Activated CD8-positive, alpha-beta T cell treated with anti-CD3 and anti-CD28 coated beads, Interleukin-2, amount 10 ng/mL, durations not matched to agents 7 days and 5 days (primary cell): Measurements from ENCODE around the gene PLXDC2. TPM values are rescaled to one million over a fixed set of nuclear protein-coding genes. Genes with fewer than 3 reads are reported as not detected.

Source experiments
- ATAC-seq: fragments of 150-1000 bp; cut with Tn5 transposase; one replicate; pipeline ENCODE4 v1.10.0; 2021; ENCODE audit warnings: moderate library complexity
- CTCF ChIA-PET: fragments of 350-600 bp; sonication (Branson Sonifier 250); formaldehyde crosslinking; loops from one replicate; lab custom pipeline; 2021; ENCODE audit warnings: antibody characterized with exemption; lab: Charles Lee
- POLR2A ChIA-PET: fragments of 350-600 bp; sonication (Branson Sonifier 250); formaldehyde crosslinking; loops from one replicate; lab custom pipeline; 2021; ENCODE audit warnings: antibody characterized with exemption; lab: Charles Lee
- DNase-seq: peaks from one replicate; pipeline ENCODE4 v3.0.0-alpha.2; 2020
- H3K27ac Mint-ChIP-seq: one replicate; pipeline ENCODE4 v1.8.0; 2021; ENCODE audit warnings: mild to moderate bottlenecking, mixed read lengths
- H3K27me3 Mint-ChIP-seq: one replicate; pipeline ENCODE4 v1.8.0; 2021; ENCODE audit warnings: low read depth, mixed read lengths
- H3K36me3 Mint-ChIP-seq: one replicate; pipeline ENCODE4 v1.8.0; 2021; ENCODE audit warnings: low read depth, mixed read lengths
- H3K4me1 Mint-ChIP-seq: one replicate; pipeline ENCODE4 v1.8.0; 2021; ENCODE audit warnings: low read depth, mixed read lengths
- H3K4me3 Mint-ChIP-seq: one replicate; pipeline ENCODE4 v1.8.0; 2021; ENCODE audit warnings: mild to moderate bottlenecking, mixed read lengths
- H3K9me3 Mint-ChIP-seq: one replicate; pipeline ENCODE4 v1.8.0; 2022; ENCODE audit warnings: mixed read lengths; ENCODE audit not compliant: insufficient read depth
- total RNA-seq, 2 experiments: library from RNA; stranded (reverse); gene quantifications; one replicate each; pipeline ENCODE4 v1.2.3, GENCODE V29; 2021

The PLXDC2 gene
- total RNA-seq, 2 experiments from 2014 or later: 0.05 TPM; not detected in 1

DNA sequence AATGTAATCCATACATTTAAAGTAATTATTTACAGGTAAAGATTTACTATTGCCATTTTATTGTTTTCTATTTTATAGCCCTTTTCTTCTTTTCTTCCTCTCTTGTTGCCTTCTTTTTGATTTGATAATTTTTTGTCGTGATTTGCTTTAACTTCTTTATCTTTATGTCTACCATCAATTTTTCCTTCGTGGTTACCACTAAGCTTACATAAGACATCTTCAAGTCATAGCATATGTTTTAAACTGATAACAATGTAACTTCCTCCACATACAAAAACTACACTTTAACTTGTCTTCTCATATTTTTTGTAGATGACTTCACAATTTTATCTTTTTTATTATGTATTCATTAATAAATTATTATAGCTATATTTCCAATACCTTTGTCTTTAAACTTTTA lies 316.6 kb downstream of the PLXDC2 start:
- H3K4me3 Mint-ChIP-seq: no peak overlapping the region
- CTCF ChIA-PET: no interaction called here
- no peak for ATAC-seq
- POLR2A ChIA-PET: no interaction called here
- no peak for DNase-seq
- peaks cover 22% of the 10 kb centered on the region for H3K9me3 Mint-ChIP-seq
- H3K36me3 Mint-ChIP-seq: no peaks in the 10 kb centered on the region
- no peaks in the 10 kb centered on the region for H3K27me3 Mint-ChIP-seq
- no peaks in the 10 kb centered on the region for H3K4me1 Mint-ChIP-seq
- no peak overlapping the region for H3K27ac Mint-ChIP-seq

DNA sequence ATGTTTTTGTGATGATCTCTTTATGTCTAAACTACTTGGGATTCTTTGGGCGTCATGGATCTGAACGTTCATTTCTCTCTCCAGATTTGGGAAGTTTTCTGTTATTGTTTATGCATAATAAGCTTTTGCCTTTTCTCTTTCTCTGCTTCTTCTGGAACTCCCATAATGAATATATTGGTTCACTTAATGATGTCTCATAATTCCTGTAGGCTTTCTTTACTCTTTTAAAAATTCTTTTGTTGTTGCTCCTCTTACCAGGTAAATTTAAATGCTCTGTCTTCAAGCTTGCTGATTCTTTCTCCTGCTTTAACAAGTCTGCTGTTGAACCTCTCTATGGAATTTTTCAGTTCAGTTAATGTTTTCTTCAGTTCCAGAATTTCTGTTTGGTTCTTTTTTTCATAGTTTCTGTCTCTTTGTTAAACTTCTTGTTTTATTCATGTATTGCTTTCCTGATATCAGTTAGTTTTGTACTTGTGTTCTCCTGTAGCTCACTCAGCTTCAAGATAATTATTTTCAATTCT lies 317.5 kb downstream of the PLXDC2 start:
- CTCF ChIA-PET: no interaction called here
- no peak for DNase-seq
- H3K4me3 Mint-ChIP-seq: no peak overlapping the region

DNA sequence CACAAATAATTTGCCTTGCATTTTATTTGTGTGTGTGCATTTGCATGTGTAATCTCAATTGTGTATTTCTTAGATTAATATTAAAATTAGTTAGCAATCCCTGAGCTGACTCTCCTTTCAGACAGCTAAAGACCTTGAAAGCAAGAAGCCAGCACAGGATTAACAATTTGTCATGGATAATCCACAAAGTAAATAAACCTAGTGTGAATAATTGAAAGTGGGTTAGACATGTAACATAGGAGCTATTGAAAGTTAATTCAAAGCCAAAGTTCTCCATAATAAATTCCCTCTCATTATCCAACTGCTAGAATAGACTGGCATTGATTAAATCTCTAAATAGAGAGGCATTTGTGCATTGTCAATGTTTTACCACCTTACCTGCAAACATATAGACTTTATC lies 326.1 kb downstream of the PLXDC2 start:
- DNase-seq (no peak), ATAC-seq (no peak)
- Mint-ChIP-seq H3K27ac (no peak overlapping the region), H3K27me3 (no peaks in the 10 kb centered on the region), H3K9me3 (peaks cover 14% of the 10 kb centered on the region), H3K4me3 (no peak overlapping the region), H3K4me1 (no peaks in the 10 kb centered on the region), H3K36me3 (no peaks in the 10 kb centered on the region)
- ChIA-PET CTCF (no interaction called here), POLR2A (no interaction called here)

More for the DNA sequence above, 317.5 kb downstream of the PLXDC2 start:
- ATAC-seq: no peak
- POLR2A ChIA-PET: no interaction called here
- H3K36me3 Mint-ChIP-seq: no peaks in the 10 kb centered on the region
- H3K4me1 Mint-ChIP-seq: no peaks in the 10 kb centered on the region
- peaks cover 16% of the 10 kb centered on the region for H3K9me3 Mint-ChIP-seq
- H3K27ac Mint-ChIP-seq: no peak overlapping the region
- no peaks in the 10 kb centered on the region for H3K27me3 Mint-ChIP-seq

DNA sequence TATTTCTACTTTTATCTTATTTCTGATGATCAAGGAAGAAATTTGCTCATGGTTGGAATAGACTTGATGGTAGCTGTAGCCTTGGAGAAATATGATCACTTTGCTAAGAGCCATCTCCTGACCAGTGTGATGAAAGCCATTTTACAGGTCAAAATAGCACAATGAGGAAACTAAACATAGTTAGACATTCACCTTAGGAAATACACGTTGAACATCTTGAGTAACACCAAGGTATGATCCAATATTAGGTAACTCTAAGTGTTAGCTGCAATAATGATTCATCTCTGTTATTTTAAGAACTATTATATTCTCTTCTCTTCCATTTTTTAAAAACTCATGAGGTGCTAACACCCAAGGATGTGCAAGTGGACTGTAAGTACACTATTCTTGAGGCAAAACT lies 328.0 kb downstream of the PLXDC2 start:
- ChIA-PET CTCF (no interaction called here), POLR2A (no interaction called here)
- ATAC-seq (no peak), DNase-seq (no peak)
- H3K27me3 Mint-ChIP-seq: no peaks in the 10 kb centered on the region
- no peak overlapping the region for H3K27ac Mint-ChIP-seq
- H3K4me1 Mint-ChIP-seq: no peaks in the 10 kb centered on the region
- peaks cover 10% of the 10 kb centered on the region for H3K9me3 Mint-ChIP-seq
- H3K4me3 Mint-ChIP-seq: no peak overlapping the region
- no peaks in the 10 kb centered on the region for H3K36me3 Mint-ChIP-seq

GRCh38 chr10:20146004-20146403 lies 329.8 kb downstream of the PLXDC2 start:
- H3K4me3 Mint-ChIP-seq: no peak overlapping the region

GRCh38 chr10:20147684-20148083 lies 331.5 kb downstream of the PLXDC2 start:
- POLR2A ChIA-PET: no interaction called here
- peaks cover 6% of the 10 kb centered on the region for H3K9me3 Mint-ChIP-seq
- CTCF ChIA-PET: no interaction called here
- no peaks in the 10 kb centered on the region for H3K4me1 Mint-ChIP-seq
- no peak overlapping the region for H3K4me3 Mint-ChIP-seq
- ATAC-seq: no peak
- DNase-seq: no peak
- no peaks in the 10 kb centered on the region for H3K36me3 Mint-ChIP-seq
- no peak overlapping the region for H3K27ac Mint-ChIP-seq
- no peaks in the 10 kb centered on the region for H3K27me3 Mint-ChIP-seq

More at GRCh38 chr10:20146004-20146403, 329.8 kb downstream of the PLXDC2 start:
- no peaks in the 10 kb centered on the region for H3K36me3 Mint-ChIP-seq
- ChIA-PET POLR2A (no interaction called here), CTCF (no interaction called here)
- ATAC-seq (no peak), DNase-seq (no peak)
- H3K4me1 Mint-ChIP-seq: no peaks in the 10 kb centered on the region
- no peaks in the 10 kb centered on the region for H3K27me3 Mint-ChIP-seq
- H3K27ac Mint-ChIP-seq: no peak overlapping the region
- peaks cover 6% of the 10 kb centered on the region for H3K9me3 Mint-ChIP-seq

GRCh38 chr10:20156511-20156910 lies 340.3 kb downstream of the PLXDC2 start:
- ChIA-PET POLR2A (no interaction called here), CTCF (no interaction called here)
- no peaks in the 10 kb centered on the region for H3K9me3 Mint-ChIP-seq
- no peak overlapping the region for H3K4me3 Mint-ChIP-seq
- no peak for ATAC-seq
- no peak overlapping the region for H3K27ac Mint-ChIP-seq
- H3K4me1 Mint-ChIP-seq: no peaks in the 10 kb centered on the region
- DNase-seq: no peak
- no peaks in the 10 kb centered on the region for H3K36me3 Mint-ChIP-seq
- no peaks in the 10 kb centered on the region for H3K27me3 Mint-ChIP-seq

DNA sequence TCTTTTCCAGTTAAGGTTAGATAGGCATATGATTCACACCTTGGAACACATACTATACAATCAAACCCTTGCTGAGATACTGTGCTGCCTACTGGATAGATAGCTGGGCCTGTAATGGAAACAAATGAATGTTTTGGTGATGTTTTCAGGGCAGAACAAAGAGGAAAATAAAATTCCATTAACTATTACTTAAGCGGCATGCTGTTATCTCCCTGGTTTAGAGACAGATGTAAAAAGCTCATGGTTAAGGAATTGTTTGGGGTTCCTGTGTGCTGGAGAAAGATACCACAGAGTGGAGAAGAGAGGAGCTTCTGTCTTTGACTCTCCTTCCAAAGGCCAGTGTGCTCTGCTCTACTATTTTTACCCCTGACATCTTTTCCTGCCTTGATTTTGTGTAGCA lies 341.1 kb downstream of the PLXDC2 start:
- H3K4me1 Mint-ChIP-seq: no peaks in the 10 kb centered on the region
- ChIA-PET CTCF (no interaction called here), POLR2A (no interaction called here)
- no peak overlapping the region for H3K4me3 Mint-ChIP-seq
- no peaks in the 10 kb centered on the region for H3K36me3 Mint-ChIP-seq
- no peak overlapping the region for H3K27ac Mint-ChIP-seq
- no peak for ATAC-seq
- no peaks in the 10 kb centered on the region for H3K9me3 Mint-ChIP-seq
- no peak for DNase-seq
- no peaks in the 10 kb centered on the region for H3K27me3 Mint-ChIP-seq

- DNase-seq (no peak), ATAC-seq (no peak)
- Mint-ChIP-seq H3K4me3 (no peak overlapping the region), H3K27me3 (no peaks in the 10 kb centered on the region), H3K27ac (no peak overlapping the region), H3K4me1 (no peaks in the 10 kb centered on the region), H3K9me3 (no peaks in the 10 kb centered on the region), H3K36me3 (no peaks in the 10 kb centered on the region)
- POLR2A ChIA-PET: no interaction called here
- CTCF ChIA-PET: no interaction called here
These were observed 341.9 kb downstream of the PLXDC2 start for GRCh38 chr10:20158086-20158485.

- ChIA-PET CTCF (no interaction called here), POLR2A (no interaction called here)
- DNase-seq (no peak), ATAC-seq (no peak)
- Mint-ChIP-seq H3K27ac (no peak overlapping the region), H3K4me1 (no peaks in the 10 kb centered on the region), H3K9me3 (peaks cover 3% of the 10 kb centered on the region), H3K36me3 (no peaks in the 10 kb centered on the region), H3K27me3 (no peaks in the 10 kb centered on the region), H3K4me3 (no peak overlapping the region)
These were observed 345.9 kb downstream of the PLXDC2 start for GRCh38 chr10:20162123-20162522.

DNA sequence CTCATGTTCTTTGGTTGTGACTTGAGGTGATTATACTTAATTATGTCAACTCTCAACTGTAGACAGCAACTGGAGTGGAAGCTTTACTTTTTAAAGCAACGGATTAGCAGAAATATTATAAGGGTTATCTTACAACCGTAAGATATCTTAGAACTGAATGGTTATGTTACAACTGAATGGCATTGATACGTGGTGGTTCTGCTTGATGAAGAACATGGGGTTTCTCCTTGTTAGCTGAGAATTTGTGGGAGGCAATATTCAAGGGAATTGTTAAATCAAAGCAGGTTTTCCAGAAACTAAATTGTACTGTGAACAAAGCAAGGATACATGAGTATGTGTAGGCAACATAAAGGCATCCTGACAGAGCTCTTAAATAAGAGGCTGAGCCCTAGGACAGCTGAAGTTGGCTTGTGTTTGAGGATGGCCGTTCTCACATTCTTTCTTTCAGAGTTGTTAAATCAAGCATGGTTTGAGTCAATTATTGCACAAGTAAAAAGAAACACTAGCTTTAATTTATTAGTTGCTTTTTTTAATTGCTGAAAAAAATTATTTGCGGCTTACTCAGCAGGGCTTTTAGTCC lies 350.0 kb downstream of the PLXDC2 start:
- ATAC-seq: no peak
- no peak overlapping the region for H3K27ac Mint-ChIP-seq
- H3K9me3 Mint-ChIP-seq: peaks cover 3% of the 10 kb centered on the region
- H3K4me1 Mint-ChIP-seq: no peaks in the 10 kb centered on the region
- ChIA-PET POLR2A (no interaction called here), CTCF (no interaction called here)
- no peak overlapping the region for H3K4me3 Mint-ChIP-seq
- H3K36me3 Mint-ChIP-seq: no peaks in the 10 kb centered on the region
- no peaks in the 10 kb centered on the region for H3K27me3 Mint-ChIP-seq
- no peak for DNase-seq

DNA sequence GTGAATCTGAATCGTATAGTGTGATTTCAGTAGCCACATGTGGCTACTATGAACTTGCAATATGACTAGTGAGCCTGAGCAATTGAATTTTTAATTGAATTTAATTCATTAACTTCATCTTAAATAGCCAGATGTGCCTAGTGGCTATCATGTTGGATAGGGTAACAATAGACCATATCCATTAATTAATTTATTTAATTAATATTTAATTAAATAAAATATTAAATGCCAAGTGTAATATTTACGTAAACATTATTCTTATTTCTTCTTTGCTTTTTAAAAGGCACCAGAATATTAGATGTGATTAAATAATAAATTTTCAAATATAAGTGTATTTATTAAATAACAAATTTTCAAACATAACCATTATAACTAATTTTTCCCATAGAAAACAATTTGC lies 354.4 kb downstream of the PLXDC2 start:
- ChIA-PET CTCF (no interaction called here), POLR2A (no interaction called here)
- Mint-ChIP-seq H3K9me3 (no peaks in the 10 kb centered on the region), H3K4me3 (no peak overlapping the region), H3K36me3 (no peaks in the 10 kb centered on the region), H3K27me3 (no peaks in the 10 kb centered on the region), H3K4me1 (no peaks in the 10 kb centered on the region), H3K27ac (no peak overlapping the region)
- DNase-seq (no peak), ATAC-seq (no peak)

DNA sequence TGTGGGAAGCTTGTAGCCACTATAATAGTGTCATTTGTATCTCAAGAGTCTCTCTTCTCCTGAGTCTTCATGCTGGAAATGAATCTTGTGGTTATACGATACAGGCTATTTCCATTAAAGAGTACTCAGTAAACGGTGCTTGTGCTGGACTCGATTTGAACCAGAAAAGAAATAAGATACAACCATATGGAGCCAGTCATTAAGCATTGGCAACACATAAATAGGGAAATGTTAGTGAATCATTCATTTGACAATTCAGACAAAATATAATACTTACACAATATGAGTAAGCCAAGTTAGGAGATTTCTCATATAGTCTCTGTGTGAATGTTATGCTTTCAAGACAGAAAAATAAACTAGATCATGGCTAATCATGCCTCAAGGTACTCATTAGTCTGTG lies 356.8 kb downstream of the PLXDC2 start:
- POLR2A ChIA-PET: no interaction called here
- no peak overlapping the region for H3K4me3 Mint-ChIP-seq
- no peaks in the 10 kb centered on the region for H3K27me3 Mint-ChIP-seq
- CTCF ChIA-PET: no interaction called here
- no peaks in the 10 kb centered on the region for H3K36me3 Mint-ChIP-seq
- DNase-seq (no peak), ATAC-seq (no peak)
- H3K9me3 Mint-ChIP-seq: no peaks in the 10 kb centered on the region
- no peak overlapping the region for H3K27ac Mint-ChIP-seq
- no peaks in the 10 kb centered on the region for H3K4me1 Mint-ChIP-seq
